ENCODE results near the gene RANBP9. TPM values are rescaled to one million over a fixed set of nuclear protein-coding genes. Genes with fewer than 3 reads are reported as not detected.
A peak's percentile ranks its signal among the peaks of the same experiment; 100 is the strongest.

The RANBP9 gene
- total and polyA plus RNA-seq, 7 experiments from 2014 or later: 2.7 to 56.9 (median 47.9) TPM

- ATAC-seq (no peak), DNase-seq (no peak)
- CTCF ChIA-PET: interaction anchor here (0.6 kb wide), 1 partner anchor 11 kb away, joined by 3 read pairs; no protein-coding TSS in a partner anchor
- Histone ChIP-seq H3K4me1 (ENCODE audit: control insufficient read depth in 2 of 2, insufficient read depth in 2 of 2, low read length in 2 of 2) (peaks cover 34 to 44% of the 10 kb centered on the region in 2 donors), H3K36me3 (ENCODE audit: control insufficient read depth in 2 of 3, insufficient read depth in 3 of 3, low read length in 3 of 3) (peaks cover 0 to 4% (median 0%) of the 10 kb centered on the region in 3 experiments), H3K9me3 (ENCODE audit: control insufficient read depth in 2 of 3, low read length in 3 of 3) (no peaks in the 10 kb centered on the region), H3K4me3 (ENCODE audit: low read length) (no peak overlapping the region), H3K27me3 (ENCODE audit: control insufficient read depth in 2 of 2, insufficient read depth in 2 of 2, low read length in 2 of 2) (no peaks in the 10 kb centered on the region), H3K27ac (ENCODE audit: low read depth, low read length) (no peak overlapping the region)
- POLR2A ChIA-PET: interaction anchor here (7.4 kb wide), 1 partner anchor 12 kb away, joined by 39 read pairs; the partner anchor contains the start of gene RANBP9
- peak overlapping the region in 2 of 9 donors; percentile 14 to 29 for H3K27ac Mint-ChIP-seq
- no peaks in the 10 kb centered on the region for H3K27me3 Mint-ChIP-seq
- H3K36me3 Mint-ChIP-seq: peaks cover 0 to 24% (median 7%) of the 10 kb centered on the region in 5 donors
- no peak overlapping the region for H3K4me3 Mint-ChIP-seq
- H3K4me1 Mint-ChIP-seq: peaks cover 44 to 77% (median 69%) of the 10 kb centered on the region in 7 donors
- intact Hi-C loops (cut with micrococcal nuclease): loop anchor here in 1 of 2 donors (1.0 to 5.0 kb wide), 2 partner anchors 10 to 36 kb away; no protein-coding TSS in a partner anchor
- peaks cover 0 to 1% (median 0%) of the 10 kb centered on the region in 11 donors for H3K9me3 Mint-ChIP-seq
Observed at GRCh38 chr6:13698715-13699114, 12.9 kb downstream of the RANBP9 start.

DNA sequence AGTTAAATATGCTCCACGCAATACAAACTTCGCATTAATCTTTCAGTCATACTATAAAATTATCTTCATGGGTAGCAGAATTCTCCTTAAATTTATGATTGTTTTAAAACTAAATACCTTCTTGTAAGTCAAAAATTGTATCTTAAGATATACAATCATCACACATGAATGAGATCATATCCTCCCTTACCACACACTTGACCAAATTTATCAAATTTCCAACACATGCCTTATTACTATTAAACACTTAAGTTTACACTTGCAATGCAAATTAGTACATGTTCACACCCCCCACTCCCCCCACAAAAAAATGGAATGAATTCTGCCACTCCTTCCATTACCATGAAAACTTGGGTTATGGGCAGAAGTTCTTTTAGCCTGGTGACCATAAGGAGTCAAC lies 13.8 kb downstream of the RANBP9 start:
- intact Hi-C loops (cut with micrococcal nuclease): loop anchor here (1.0 to 5.0 kb wide), 3 partner anchors 10 to 36 kb away; no protein-coding TSS in a partner anchor
- Histone ChIP-seq H3K4me1 (ENCODE audit: control insufficient read depth in 2 of 2, insufficient read depth in 2 of 2, low read length in 2 of 2) (peaks cover 34 to 42% of the 10 kb centered on the region in 2 donors), H3K36me3 (ENCODE audit: control insufficient read depth in 2 of 3, insufficient read depth in 3 of 3, low read length in 3 of 3) (peaks cover 0 to 4% (median 0%) of the 10 kb centered on the region in 3 experiments), H3K27ac (ENCODE audit: low read depth, low read length) (peak overlapping the region; percentile 27), H3K4me3 (ENCODE audit: low read length) (no peak overlapping the region), H3K27me3 (ENCODE audit: control insufficient read depth in 2 of 2, insufficient read depth in 2 of 2, low read length in 2 of 2) (no peaks in the 10 kb centered on the region), H3K9me3 (ENCODE audit: control insufficient read depth in 2 of 3, low read length in 3 of 3) (no peaks in the 10 kb centered on the region)
- Mint-ChIP-seq H3K4me1 (peaks cover 46 to 85% (median 77%) of the 10 kb centered on the region in 7 donors), H3K27ac (peak overlapping the region in 8 of 9 donors; percentile 42 to 91 (median 70)), H3K9me3 (peaks cover 0 to 1% (median 0%) of the 10 kb centered on the region in 11 donors), H3K36me3 (peaks cover 0 to 24% (median 7%) of the 10 kb centered on the region in 5 donors), H3K27me3 (no peaks in the 10 kb centered on the region), H3K4me3 (peak overlapping the region in 5 of 10 donors; percentile 1 to 43 (median 32))
- ChIA-PET CTCF (interaction anchor here (0.8 to 1.0 kb wide), 2 partner anchors 13 to 17 kb away, joined by 3 read pairs; no protein-coding TSS in a partner anchor), POLR2A (interaction anchor here (0.5 to 7.4 kb wide), 5 partner anchors 10 to 370 kb away, joined by 3 to 39 read pairs (median 4); partner anchors contain the start of genes NOL7, RANBP9 and TBC1D7)
- ATAC-seq: no peak
- no peak for DNase-seq

DNA sequence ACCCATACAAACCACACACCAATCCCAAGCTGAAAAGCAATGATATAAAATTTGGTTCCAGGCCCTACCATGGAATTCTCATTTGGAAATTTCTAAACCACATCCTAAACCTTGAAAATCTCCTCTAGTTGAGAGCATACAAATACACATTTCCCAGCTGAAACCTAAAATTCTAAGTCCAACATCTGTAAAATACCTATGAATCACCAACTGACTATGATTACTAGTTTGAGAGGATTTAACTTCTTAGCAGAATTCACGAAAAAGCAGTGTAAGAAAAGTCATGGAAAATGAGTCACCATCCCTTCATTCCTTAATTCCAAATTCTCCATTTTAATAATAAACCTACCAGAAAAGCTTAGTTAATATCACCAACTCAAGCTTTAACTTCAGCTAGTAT lies 15.4 kb downstream of the RANBP9 start:
- Mint-ChIP-seq H3K4me3 (peak overlapping the region in 4 of 10 donors; percentile 28 to 66 (median 39)), H3K9me3 (no peaks in the 10 kb centered on the region), H3K27me3 (no peaks in the 10 kb centered on the region), H3K4me1 (peaks cover 42 to 82% (median 73%) of the 10 kb centered on the region in 7 donors), H3K36me3 (peaks cover 0 to 22% (median 7%) of the 10 kb centered on the region in 5 donors), H3K27ac (peak overlapping the region in 7 of 9 donors; percentile 56 to 92 (median 83))
- ChIA-PET CTCF (interaction anchor here (0.5 kb wide), 1 partner anchor 99 kb away, joined by 3 read pairs; no protein-coding TSS in a partner anchor), POLR2A (interaction anchor here (0.6 to 7.4 kb wide), 5 partner anchors 9 to 80 kb away, joined by 3 to 39 read pairs (median 10); partner anchors contain the start of genes NOL7 and RANBP9)
- H3K4me3 ChIP-seq (ENCODE audit: low read length): no peak overlapping the region
- intact Hi-C loops (cut with micrococcal nuclease): loop anchor here (2.0 to 5.0 kb wide), 2 partner anchors 15 to 34 kb away; no protein-coding TSS in a partner anchor
- H3K27ac ChIP-seq (ENCODE audit: low read depth, low read length): peak overlapping the region; percentile 60
- H3K36me3 ChIP-seq (ENCODE audit: control insufficient read depth in 2 of 3, insufficient read depth in 3 of 3, low read length in 3 of 3): peaks cover 0 to 4% (median 0%) of the 10 kb centered on the region in 3 experiments
- no peaks in the 10 kb centered on the region for H3K9me3 ChIP-seq (ENCODE audit: control insufficient read depth in 2 of 3, low read length in 3 of 3)
- no peak for DNase-seq
- peaks cover 31 to 42% of the 10 kb centered on the region in 2 donors for H3K4me1 ChIP-seq (ENCODE audit: control insufficient read depth in 2 of 2, insufficient read depth in 2 of 2, low read length in 2 of 2)
- ATAC-seq: no peak
- no peaks in the 10 kb centered on the region for H3K27me3 ChIP-seq (ENCODE audit: control insufficient read depth in 2 of 2, insufficient read depth in 2 of 2, low read length in 2 of 2)

DNA sequence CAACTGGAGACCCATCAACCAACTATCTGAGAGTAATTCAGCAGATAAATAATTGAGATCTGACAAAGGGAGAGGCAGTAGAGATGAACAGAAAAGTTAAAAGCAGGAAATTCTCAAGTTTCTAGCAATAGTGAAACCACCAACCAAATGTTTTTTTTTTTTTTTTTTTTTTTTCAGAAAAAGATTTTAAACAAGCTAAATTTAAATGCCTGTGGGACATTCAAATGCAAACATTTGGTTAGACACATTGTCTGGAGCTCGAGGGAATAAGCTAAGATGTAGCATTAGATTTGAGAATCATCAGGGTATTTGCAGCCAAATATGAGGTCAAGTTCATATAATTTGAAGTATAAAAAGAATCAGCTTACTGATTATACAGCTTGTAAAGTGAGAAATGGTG lies 16.4 kb downstream of the RANBP9 start:
- Mint-ChIP-seq H3K36me3 (peaks cover 0 to 21% (median 7%) of the 10 kb centered on the region in 5 donors), H3K4me1 (peaks cover 39 to 79% (median 68%) of the 10 kb centered on the region in 7 donors), H3K27me3 (no peaks in the 10 kb centered on the region), H3K4me3 (peak overlapping the region in 9 of 10 donors; percentile 47 to 82 (median 74)), H3K27ac (peak overlapping the region; percentile 77 to 94 (median 84)), H3K9me3 (no peaks in the 10 kb centered on the region)
- intact Hi-C loops (cut with micrococcal nuclease): loop anchor here (1.0 to 5.0 kb wide), 4 partner anchors 14 to 33 kb away; partner anchors contain the start of gene RANBP9 (in 1 of the 2)
- Histone ChIP-seq H3K27me3 (ENCODE audit: control insufficient read depth in 2 of 2, insufficient read depth in 2 of 2, low read length in 2 of 2) (no peaks in the 10 kb centered on the region), H3K4me1 (ENCODE audit: control insufficient read depth in 2 of 2, insufficient read depth in 2 of 2, low read length in 2 of 2) (peaks cover 24 to 39% of the 10 kb centered on the region in 2 donors), H3K9me3 (ENCODE audit: control insufficient read depth in 2 of 3, low read length in 3 of 3) (no peaks in the 10 kb centered on the region), H3K36me3 (ENCODE audit: control insufficient read depth in 2 of 3, insufficient read depth in 3 of 3, low read length in 3 of 3) (peaks cover 0 to 4% (median 0%) of the 10 kb centered on the region in 3 experiments), H3K4me3 (ENCODE audit: low read length) (no peak overlapping the region), H3K27ac (ENCODE audit: low read depth, low read length) (peak overlapping the region; percentile 60)
- no peak for ATAC-seq
- peak in 4 of 9 donors; percentile 14 to 30 (median 21) for DNase-seq
- POLR2A ChIA-PET: interaction anchor here (0.6 to 7.4 kb wide), 5 partner anchors 8 to 79 kb away, joined by 3 to 39 read pairs (median 10); partner anchors contain the start of genes NOL7 and RANBP9
- CTCF ChIA-PET: interaction anchor here (0.7 to 1.4 kb wide), 5 partner anchors 70 to 287 kb away, joined by 3 to 6 read pairs (median 3); partner anchors contain the start of gene NOL7

GRCh38 chr6:13694562-13694961 lies 17.1 kb downstream of the RANBP9 start:
- Histone ChIP-seq H3K4me3 (ENCODE audit: low read length) (no peak overlapping the region), H3K9me3 (ENCODE audit: control insufficient read depth in 2 of 3, low read length in 3 of 3) (no peaks in the 10 kb centered on the region), H3K4me1 (ENCODE audit: control insufficient read depth in 2 of 2, insufficient read depth in 2 of 2, low read length in 2 of 2) (peaks cover 29 to 40% of the 10 kb centered on the region in 2 donors), H3K27me3 (ENCODE audit: control insufficient read depth in 2 of 2, insufficient read depth in 2 of 2, low read length in 2 of 2) (no peaks in the 10 kb centered on the region), H3K36me3 (ENCODE audit: control insufficient read depth in 2 of 3, insufficient read depth in 3 of 3, low read length in 3 of 3) (peaks cover 0 to 4% (median 0%) of the 10 kb centered on the region in 3 experiments), H3K27ac (ENCODE audit: low read depth, low read length) (peak overlapping the region; percentile 60)
- Mint-ChIP-seq H3K4me3 (peak overlapping the region in 3 of 10 donors; percentile 66 to 77 (median 73)), H3K27me3 (no peaks in the 10 kb centered on the region), H3K27ac (peak overlapping the region in 8 of 9 donors; percentile 20 to 94 (median 88)), H3K36me3 (peaks cover 0 to 23% (median 11%) of the 10 kb centered on the region in 5 donors), H3K4me1 (peaks cover 41 to 83% (median 70%) of the 10 kb centered on the region in 7 donors), H3K9me3 (peaks cover 0 to 5% (median 0%) of the 10 kb centered on the region in 11 donors)
- ATAC-seq (no peak), DNase-seq (no peak)
- CTCF ChIA-PET: interaction anchor here (0.7 to 1.4 kb wide), 2 partner anchors 71 to 85 kb away, joined by 3 read pairs; no protein-coding TSS in a partner anchor
- POLR2A ChIA-PET: interaction anchor here (0.7 to 7.4 kb wide), 5 partner anchors 7 to 754 kb away, joined by 3 to 39 read pairs (median 10); partner anchors contain the start of genes NOL7 and RANBP9
- intact Hi-C loops (cut with micrococcal nuclease): loop anchor here in 1 of 2 donors (2.0 kb wide), 1 partner anchor 16 kb away; the partner anchor contains the start of gene RANBP9
